Mesenchymal stem cell (in vitro differentiated cells and primary cell): ENCODE measurements around the gene TARS2. TPM values are rescaled to one million over a fixed set of nuclear protein-coding genes. Genes with fewer than 3 reads are reported as not detected.

Source experiments
- DNase-seq: peaks from one replicate; pipeline ENCODE4 v3.0.0-alpha.2; 2013
- H2AFZ ChIP-seq: one replicate; pipeline ENCODE4 v1.6.1; 2013; ENCODE audit warnings: low read depth, mild to moderate bottlenecking, control low read depth, inconsistent platforms, low read length, moderate library complexity
- H2AK5ac ChIP-seq: 2 replicates; pipeline ENCODE4 v1.6.1; 2013; ENCODE audit warnings: low read length, moderate library complexity, mild to moderate bottlenecking, inconsistent platforms; ENCODE audit not compliant: severe bottlenecking
- H2BK120ac ChIP-seq: one replicate; pipeline ENCODE4 v1.6.1; 2013; ENCODE audit warnings: low read depth, mild to moderate bottlenecking, inconsistent platforms, low read length, moderate library complexity
- H2BK12ac ChIP-seq, 2 experiments: one replicate each; pipeline ENCODE4 v1.6.1; 2013; ENCODE audit warnings: inconsistent platforms in 2 of 2, low read length in 2 of 2, mild to moderate bottlenecking in 2 of 2, moderate library complexity in 2 of 2, control low read depth in 1 of 2
- H2BK15ac ChIP-seq: one replicate; pipeline ENCODE4 v1.6.1; 2013; ENCODE audit warnings: mild to moderate bottlenecking, low read depth, inconsistent platforms; ENCODE audit not compliant: poor library complexity, severe bottlenecking
- H2BK5ac ChIP-seq: 2 replicates; pipeline ENCODE4 v1.6.1; 2013; ENCODE audit warnings: low read depth, mild to moderate bottlenecking, low read length, control low read depth, inconsistent platforms; ENCODE audit not compliant: poor library complexity, severe bottlenecking
- H3K14ac ChIP-seq, 2 experiments: one replicate each; pipeline ENCODE4 v1.6.1; 2013; ENCODE audit warnings: inconsistent platforms in 2 of 2, low read length in 2 of 2, control low read depth in 1 of 2, mild to moderate bottlenecking in 1 of 2, moderate library complexity in 1 of 2
- H3K18ac ChIP-seq, 2 experiments: one replicate each; pipeline ENCODE4 v1.6.1; 2013; ENCODE audit warnings: inconsistent platforms in 2 of 2, low read length in 2 of 2, control low read depth in 1 of 2, low read depth in 1 of 2, mild to moderate bottlenecking in 1 of 2
- H3K23ac ChIP-seq, 2 experiments: one replicate each; pipeline ENCODE4 v1.6.1; 2013; ENCODE audit warnings: inconsistent platforms in 2 of 2, low read length in 2 of 2, mild to moderate bottlenecking in 2 of 2, moderate library complexity in 2 of 2, control low read depth in 1 of 2
- H3K27ac ChIP-seq: 2 replicates; pipeline ENCODE4 v1.5.1; 2013; ENCODE audit warnings: mild to moderate bottlenecking, moderate library complexity, low read length, control low read depth, inconsistent platforms; ENCODE audit not compliant: poor library complexity, severe bottlenecking
- H3K27me3 ChIP-seq, 2 experiments: 2 replicates each; pipeline versions ENCODE4 v1.6.1 to v1.7.0; 2013; ENCODE audit warnings: low read length in 2 of 2, mild to moderate bottlenecking in 2 of 2, moderate library complexity in 2 of 2, control low read depth in 1 of 2, inconsistent platforms in 1 of 2; ENCODE audit not compliant: control insufficient read depth in 1 of 2, insufficient read depth in 1 of 2
- H3K36me3 ChIP-seq, 2 experiments: 2 replicates each; pipeline versions ENCODE4 v1.6.1 to v1.7.0; 2013; ENCODE audit warnings: low read length in 2 of 2, control low read depth in 1 of 2, inconsistent platforms in 1 of 2, low read depth in 1 of 2, mild to moderate bottlenecking in 1 of 2; ENCODE audit not compliant: insufficient read depth in 2 of 2, control insufficient read depth in 1 of 2
- H3K4ac ChIP-seq, 2 experiments: one replicate each; pipeline ENCODE4 v1.6.1; 2013; ENCODE audit warnings: inconsistent platforms in 2 of 2, low read length in 2 of 2, mild to moderate bottlenecking in 2 of 2, moderate library complexity in 2 of 2, control low read depth in 1 of 2, low read depth in 1 of 2
- H3K4me1 ChIP-seq: 2 replicates; pipeline ENCODE4 v1.6.1; 2013; ENCODE audit warnings: low read depth, low read length, control low read depth; ENCODE audit not compliant: control insufficient read depth, insufficient read depth
- H3K4me2 ChIP-seq: 2 replicates; pipeline ENCODE4 v1.6.1; 2013; ENCODE audit warnings: low read length, mild to moderate bottlenecking, inconsistent platforms; ENCODE audit not compliant: poor library complexity, severe bottlenecking
- H3K4me3 ChIP-seq, 2 experiments: 2 replicates each; pipeline versions ENCODE4 v1.5.1 to v1.7.0; 2013; ENCODE audit warnings: low read length in 2 of 2, mild to moderate bottlenecking in 2 of 2, control low read depth in 1 of 2, low read depth in 1 of 2; ENCODE audit not compliant: insufficient read depth in 1 of 2
- H3K79me1 ChIP-seq: replicated peaks from 2 replicates; pipeline ENCODE4 v1.6.1; 2013; ENCODE audit warnings: mild to moderate bottlenecking, control low read depth, low read length, inconsistent platforms; ENCODE audit not compliant: poor library complexity, severe bottlenecking
- H3K9ac ChIP-seq: 2 replicates; pipeline ENCODE4 v1.7.0; 2013; ENCODE audit warnings: mild to moderate bottlenecking, low read length, moderate library complexity
- H3K9me3 ChIP-seq: 2 replicates; pipeline ENCODE4 v1.7.0; 2013; ENCODE audit warnings: mild to moderate bottlenecking, low read length; ENCODE audit not compliant: control insufficient read depth
- H4K8ac ChIP-seq: one replicate; pipeline ENCODE4 v1.6.1; 2013; ENCODE audit warnings: inconsistent platforms, mild to moderate bottlenecking, low read length, moderate library complexity
- H4K91ac ChIP-seq: one replicate; pipeline ENCODE4 v1.6.1; 2013; ENCODE audit warnings: mild to moderate bottlenecking, low read length, inconsistent platforms
- WGBS: methylation state at CpG from one replicate; pipeline ENCODE4 v1.1.7; 2013; ENCODE audit warnings: mixed read lengths; 5-methylcytosine and 5-hydroxymethylcytosine counted together
- small RNA-seq: library from polyadenylated mRNA; stranded (forward); fragments of <200 nt; extraction: miRNeasy Mini kit (QIAGEN cat#:217004); gene quantifications from one replicate; pipeline ENCODE3, GENCODE V24; 2013; ENCODE audit warnings: low read depth

TARS2 gene

GRCh38 chr1:150555971-150556865 lies 69.0 kb downstream of the TARS2 start:
- WGBS, result 73% methylated on average over 23 of the region's 26 CpGs
- Histone ChIP-seq H3K4me2 (no peak overlapping the region), H4K8ac (no peak overlapping the region), H2AFZ (no peak overlapping the region), H3K14ac (no peak overlapping the region), H2AK5ac (no peak overlapping the region), H3K27me3 (no peaks in the 10 kb centered on the region), H3K27ac (no peak overlapping the region), H3K9me3 (no peaks in the 10 kb centered on the region), H2BK15ac (no peak overlapping the region), H3K18ac (peak overlapping the region in 1 of 2 experiments; percentile 61), H2BK120ac (no peak overlapping the region), H4K91ac (no peak overlapping the region), H3K4me3 (no peak overlapping the region), H3K79me1 (peaks cover 36% of the 10 kb centered on the region), H3K4ac (no peak overlapping the region), H3K23ac (no peak overlapping the region), H3K9ac (no peak overlapping the region), H3K4me1 (peaks cover 44% of the 10 kb centered on the region), H3K36me3 (peaks cover 43 to 58% of the 10 kb centered on the region in 2 experiments), H2BK12ac (no peak overlapping the region), H2BK5ac (no peak overlapping the region)
- peak; percentile 59 for DNase-seq

DNA sequence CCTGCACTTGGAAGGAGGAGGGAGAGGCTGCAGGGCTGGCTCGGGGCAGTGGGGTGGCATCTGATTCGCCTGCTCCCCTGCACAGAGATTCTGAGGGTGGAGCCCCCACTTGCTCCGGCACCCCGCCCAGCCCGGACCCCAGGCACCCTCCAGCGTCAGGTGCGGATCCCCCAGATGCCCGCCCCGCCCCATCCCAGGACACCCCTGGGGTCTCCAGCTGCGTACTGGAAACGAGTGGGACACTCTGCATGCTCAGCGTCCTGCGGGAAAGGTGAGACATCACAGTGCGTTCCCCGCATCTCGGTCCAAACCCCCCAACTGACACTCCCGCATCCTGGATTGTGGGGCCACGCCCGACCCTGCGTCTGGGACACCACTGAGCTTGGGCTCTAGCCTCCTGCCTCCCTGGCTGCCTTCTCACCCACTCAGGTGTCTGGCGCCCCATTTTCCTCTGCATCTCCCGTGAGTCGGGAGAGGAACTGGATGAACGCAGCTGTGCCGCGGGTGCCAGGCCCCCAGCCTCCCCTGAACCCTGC lies 69.9 kb downstream of the TARS2 start:
- no peaks in the 10 kb centered on the region for H3K27me3 ChIP-seq
- H2BK12ac ChIP-seq, result no peak overlapping the region
- WGBS, result 94% methylated on average over 24 of the region's 26 CpGs

More for the DNA sequence above, 69.9 kb downstream of the TARS2 start:
- H3K4me3 ChIP-seq, result no peak overlapping the region
- H4K8ac ChIP-seq, result peak overlapping the region; percentile 32
- peaks cover 43 to 58% of the 10 kb centered on the region in 2 experiments for H3K36me3 ChIP-seq
- H3K9me3 ChIP-seq, result no peaks in the 10 kb centered on the region
- H3K27ac ChIP-seq, result no peak overlapping the region
- H3K18ac ChIP-seq, result peak overlapping the region in 1 of 2 experiments; percentile 11
- peaks cover 47% of the 10 kb centered on the region for H3K4me1 ChIP-seq
- H2BK120ac ChIP-seq, result no peak overlapping the region
- no peak overlapping the region for H4K91ac ChIP-seq
- no peak overlapping the region for H3K4ac ChIP-seq
- no peak overlapping the region for H2AFZ ChIP-seq
- no peak overlapping the region for H2AK5ac ChIP-seq
- H2BK15ac ChIP-seq, result no peak overlapping the region
- peaks cover 36% of the 10 kb centered on the region for H3K79me1 ChIP-seq
- peak; percentile 7 for DNase-seq
- H2BK5ac ChIP-seq, result no peak overlapping the region
- no peak overlapping the region for H3K4me2 ChIP-seq
- H3K14ac ChIP-seq, result no peak overlapping the region
- H3K23ac ChIP-seq, result no peak overlapping the region
- no peak overlapping the region for H3K9ac ChIP-seq

Small RNA genes within 50 kb of the gene (small RNA-seq; reads per million reads assigned to genes)
- not detected for gene MIR4257
